ENCODE measurements around the gene SPATA21.
"Not testable (repeated sequence)": the region's sequence is repeated elsewhere in the genome, so short reads cannot be mapped to it uniquely, and the experiment has no call there.

The SPATA21 gene

GRCh38 chr1:16436946-16437474 is at the start of gene SPATA21:
Gene SPATA21, minus strand, starts transcription at chr1:16437424. Its CDS starts 6,053 bp downstream, at chr1:16431371.
- DNase-seq: peak; percentile 24

GRCh38 chr1:16487011-16487410 is 49.8 kb upstream of the SPATA21 start:
- not testable (repeated sequence) for DNase-seq

- not testable (repeated sequence) for DNase-seq
Measured at GRCh38 chr1:16486316-16486715, 49.1 kb upstream of the SPATA21 start.

- DNase-seq: no peak
Measured at GRCh38 chr1:16484931-16485330, 47.7 kb upstream of the SPATA21 start.

- no peak for DNase-seq
Measured at GRCh38 chr1:16484501-16484835, 47.2 kb upstream of the SPATA21 start.

GRCh38 chr1:16483639-16484500 is 46.6 kb upstream of the SPATA21 start:
- not testable (repeated sequence) for DNase-seq

GRCh38 chr1:16483146-16483545 is 45.9 kb upstream of the SPATA21 start:
- DNase-seq: not testable (repeated sequence)

GRCh38 chr1:16478091-16478490 is 40.9 kb upstream of the SPATA21 start:
- no peak for DNase-seq

- DNase-seq: not testable (repeated sequence)
Measured at GRCh38 chr1:16475771-16476770, 38.8 kb upstream of the SPATA21 start.

GRCh38 chr1:16474891-16475290 is 37.7 kb upstream of the SPATA21 start:
- not testable (repeated sequence) for DNase-seq

GRCh38 chr1:16474166-16474800 is 37.1 kb upstream of the SPATA21 start:
- DNase-seq: no peak

- no peak for DNase-seq
Measured at GRCh38 chr1:16468558-16468957, 31.3 kb upstream of the SPATA21 start.

GRCh38 chr1:16464917-16465625 is 27.8 kb upstream of the SPATA21 start:
- no peak for DNase-seq

GRCh38 chr1:16462773-16463330 is 25.6 kb upstream of the SPATA21 start:
- no peak for DNase-seq

- no peak for DNase-seq
Measured at GRCh38 chr1:16461681-16462080, 24.5 kb upstream of the SPATA21 start.

- DNase-seq: no peak
Measured at GRCh38 chr1:16459352-16459925, 22.2 kb upstream of the SPATA21 start.

- DNase-seq: no peak
Measured at GRCh38 chr1:16458831-16459230, 21.6 kb upstream of the SPATA21 start.

GRCh38 chr1:16456151-16456550 is 18.9 kb upstream of the SPATA21 start:
- DNase-seq: not testable (repeated sequence)

- DNase-seq: not testable (repeated sequence)
Measured at GRCh38 chr1:16454909-16455308, 17.7 kb upstream of the SPATA21 start.

GRCh38 chr1:16451841-16452528 is 14.8 kb upstream of the SPATA21 start:
- no peak for DNase-seq

Measured in stimulated activated CD4-positive, alpha-beta T cell treated with anti-CD3 and anti-CD28 coated beads, Interleukin-15, amount 100 ng/mL, for 24 hours (primary cell).